SK-N-SH treated with all-trans-retinoic acid at 6 μM for 48 hours (cell line): Measurements from ENCODE around the gene KIF13A.

ENCODE experiments used
- CSDC2 ChIP-seq: fragments of 250-450 bp; sonication (Bioruptor Pico); IDR thresholded peaks from 2 replicates; pipeline ENCODE4 v1.5.0; 2020; ENCODE audit warnings: mild to moderate bottlenecking, moderate library complexity
- ESRRG ChIP-seq: fragments of 250-450 bp; sonication (Bioruptor Pico); IDR thresholded peaks from 2 replicates; pipeline ENCODE4 v1.6.1; 2021; ENCODE audit warnings: mild to moderate bottlenecking
- ISL1 ChIP-seq: fragments of 250-450 bp; sonication (Bioruptor Pico); IDR thresholded peaks from 2 replicates; pipeline ENCODE4 v2.1.2; 2022; ENCODE audit warnings: mild to moderate bottlenecking, moderate library complexity
- OSR1 ChIP-seq: fragments of 250-450 bp; sonication (Bioruptor Pico); IDR thresholded peaks from 2 replicates; pipeline ENCODE4 v1.8.0; 2022; ENCODE audit warnings: moderate library complexity, mild to moderate bottlenecking, inconsistent platforms
- TCF4 ChIP-seq: fragments of 250-450 bp; sonication (Bioruptor Pico); IDR thresholded peaks from 2 replicates; pipeline ENCODE4 v1.8.0; 2021; ENCODE audit warnings: mild to moderate bottlenecking, moderate library complexity, borderline replicate concordance
- TOX ChIP-seq: fragments of 250-450 bp; sonication (Bioruptor Pico); IDR thresholded peaks from 2 replicates; pipeline ENCODE4 v1.8.0; 2021; ENCODE audit warnings: mild to moderate bottlenecking, moderate library complexity, borderline replicate concordance
- ZFP3 ChIP-seq: fragments of 250-450 bp; sonication (Bioruptor Pico); IDR thresholded peaks from 2 replicates; pipeline ENCODE4 v1.5.0; 2020; ENCODE audit warnings: mild to moderate bottlenecking, moderate library complexity
- TF ChIP-seq, protein P1 (sequence below): fragments of 250-450 bp; sonication (Bioruptor Pico); IDR thresholded peaks from 2 replicates; pipeline ENCODE4 v1.5.1; 2020; ENCODE audit warnings: low read depth, mild to moderate bottlenecking, moderate library complexity
- TF ChIP-seq, protein P2 (sequence below): fragments of 250-450 bp; sonication (Bioruptor Pico); IDR thresholded peaks from 2 replicates; pipeline ENCODE4 v1.8.0; 2021; ENCODE audit warnings: low read depth, mild to moderate bottlenecking, moderate library complexity, borderline replicate concordance
- TF ChIP-seq, protein P3 (sequence below): fragments of 250-450 bp; sonication (Bioruptor Pico); IDR thresholded peaks from 2 replicates; pipeline ENCODE4 v1.5.0; 2020; ENCODE audit warnings: mild to moderate bottlenecking, moderate library complexity

DNA sequence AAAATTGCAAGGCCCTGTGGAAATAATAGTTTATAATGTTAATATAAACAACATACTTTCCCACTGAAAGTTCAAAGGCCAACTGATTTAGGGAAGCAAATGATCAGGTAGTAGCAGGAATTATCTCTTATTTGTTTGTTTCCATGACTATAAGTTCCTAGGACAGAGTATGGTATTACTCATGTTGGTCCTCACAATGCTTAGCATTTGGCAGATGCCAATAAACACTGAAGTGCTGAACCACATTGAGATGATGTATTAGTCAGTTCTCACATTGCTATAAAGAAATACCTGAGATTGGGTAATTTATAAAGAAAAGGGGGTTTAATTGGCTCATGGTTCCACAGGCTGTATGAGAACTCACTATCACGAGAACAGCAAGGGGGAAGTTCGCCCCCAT lies 151.1 kb downstream of the KIF13A start:
- TF ChIP-seq TCF4 (CRISPR knock-in tag) (no peak), ISL1 (no peak), CSDC2 (no peak), ZFP3 (CRISPR knock-in tag) (no peak), OSR1 (CRISPR knock-in tag) (no peak), TOX (CRISPR knock-in tag) (no peak), ESRRG (CRISPR knock-in tag) (no peak)
- TF ChIP-seq, protein P1, sequence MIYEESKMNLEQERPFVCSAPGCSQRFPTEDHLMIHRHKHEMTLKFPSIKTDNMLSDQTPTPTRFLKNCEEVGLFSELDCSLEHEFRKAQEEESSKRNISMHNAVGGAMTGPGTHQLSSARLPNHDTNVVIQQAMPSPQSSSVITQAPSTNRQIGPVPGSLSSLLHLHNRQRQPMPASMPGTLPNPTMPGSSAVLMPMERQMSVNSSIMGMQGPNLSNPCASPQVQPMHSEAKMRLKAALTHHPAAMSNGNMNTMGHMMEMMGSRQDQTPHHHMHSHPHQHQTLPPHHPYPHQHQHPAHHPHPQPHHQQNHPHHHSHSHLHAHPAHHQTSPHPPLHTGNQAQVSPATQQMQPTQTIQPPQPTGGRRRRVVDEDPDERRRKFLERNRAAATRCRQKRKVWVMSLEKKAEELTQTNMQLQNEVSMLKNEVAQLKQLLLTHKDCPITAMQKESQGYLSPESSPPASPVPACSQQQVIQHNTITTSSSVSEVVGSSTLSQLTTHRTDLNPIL (CRISPR knock-in tag): no peak
- TF ChIP-seq, protein P2, sequence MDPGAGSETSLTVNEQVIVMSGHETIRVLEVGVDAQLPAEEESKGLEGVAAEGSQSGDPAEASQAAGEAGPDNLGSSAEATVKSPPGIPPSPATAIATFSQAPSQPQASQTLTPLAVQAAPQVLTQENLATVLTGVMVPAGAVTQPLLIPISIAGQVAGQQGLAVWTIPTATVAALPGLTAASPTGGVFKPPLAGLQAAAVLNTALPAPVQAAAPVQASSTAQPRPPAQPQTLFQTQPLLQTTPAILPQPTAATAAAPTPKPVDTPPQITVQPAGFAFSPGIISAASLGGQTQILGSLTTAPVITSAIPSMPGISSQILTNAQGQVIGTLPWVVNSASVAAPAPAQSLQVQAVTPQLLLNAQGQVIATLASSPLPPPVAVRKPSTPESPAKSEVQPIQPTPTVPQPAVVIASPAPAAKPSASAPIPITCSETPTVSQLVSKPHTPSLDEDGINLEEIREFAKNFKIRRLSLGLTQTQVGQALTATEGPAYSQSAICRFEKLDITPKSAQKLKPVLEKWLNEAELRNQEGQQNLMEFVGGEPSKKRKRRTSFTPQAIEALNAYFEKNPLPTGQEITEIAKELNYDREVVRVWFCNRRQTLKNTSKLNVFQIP: no peak
- TF ChIP-seq, protein P3, sequence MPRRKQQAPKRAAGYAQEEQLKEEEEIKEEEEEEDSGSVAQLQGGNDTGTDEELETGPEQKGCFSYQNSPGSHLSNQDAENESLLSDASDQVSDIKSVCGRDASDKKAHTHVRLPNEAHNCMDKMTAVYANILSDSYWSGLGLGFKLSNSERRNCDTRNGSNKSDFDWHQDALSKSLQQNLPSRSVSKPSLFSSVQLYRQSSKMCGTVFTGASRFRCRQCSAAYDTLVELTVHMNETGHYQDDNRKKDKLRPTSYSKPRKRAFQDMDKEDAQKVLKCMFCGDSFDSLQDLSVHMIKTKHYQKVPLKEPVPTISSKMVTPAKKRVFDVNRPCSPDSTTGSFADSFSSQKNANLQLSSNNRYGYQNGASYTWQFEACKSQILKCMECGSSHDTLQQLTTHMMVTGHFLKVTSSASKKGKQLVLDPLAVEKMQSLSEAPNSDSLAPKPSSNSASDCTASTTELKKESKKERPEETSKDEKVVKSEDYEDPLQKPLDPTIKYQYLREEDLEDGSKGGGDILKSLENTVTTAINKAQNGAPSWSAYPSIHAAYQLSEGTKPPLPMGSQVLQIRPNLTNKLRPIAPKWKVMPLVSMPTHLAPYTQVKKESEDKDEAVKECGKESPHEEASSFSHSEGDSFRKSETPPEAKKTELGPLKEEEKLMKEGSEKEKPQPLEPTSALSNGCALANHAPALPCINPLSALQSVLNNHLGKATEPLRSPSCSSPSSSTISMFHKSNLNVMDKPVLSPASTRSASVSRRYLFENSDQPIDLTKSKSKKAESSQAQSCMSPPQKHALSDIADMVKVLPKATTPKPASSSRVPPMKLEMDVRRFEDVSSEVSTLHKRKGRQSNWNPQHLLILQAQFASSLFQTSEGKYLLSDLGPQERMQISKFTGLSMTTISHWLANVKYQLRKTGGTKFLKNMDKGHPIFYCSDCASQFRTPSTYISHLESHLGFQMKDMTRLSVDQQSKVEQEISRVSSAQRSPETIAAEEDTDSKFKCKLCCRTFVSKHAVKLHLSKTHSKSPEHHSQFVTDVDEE (CRISPR knock-in tag): no peak
